Islet precursor cell (in vitro differentiated cells): ENCODE data around the gene GMNC.

Source experiments
- DNase-seq: peaks from one replicate; pipeline ENCODE4 v3.0.0-alpha.2; 2018

GMNC gene

GRCh38 chr3:190848870-190849269 is 13.6 kb downstream of the GMNC start:
- no peak for DNase-seq

- DNase-seq: no peak
Measured at GRCh38 chr3:190847436-190847835, 15.1 kb downstream of the GMNC start.

GRCh38 chr3:190840146-190840545 is 22.3 kb downstream of the GMNC start:
- DNase-seq: no peak

GRCh38 chr3:190831225-190831624 is 31.3 kb downstream of the GMNC start:
- no peak for DNase-seq

GRCh38 chr3:190830031-190830430 is 32.5 kb downstream of the GMNC start:
- DNase-seq: no peak

- no peak for DNase-seq
Measured at GRCh38 chr3:190826018-190826417, 36.5 kb downstream of the GMNC start.

GRCh38 chr3:190825386-190826016 is 37.0 kb downstream of the GMNC start:
- DNase-seq: no peak

DNA sequence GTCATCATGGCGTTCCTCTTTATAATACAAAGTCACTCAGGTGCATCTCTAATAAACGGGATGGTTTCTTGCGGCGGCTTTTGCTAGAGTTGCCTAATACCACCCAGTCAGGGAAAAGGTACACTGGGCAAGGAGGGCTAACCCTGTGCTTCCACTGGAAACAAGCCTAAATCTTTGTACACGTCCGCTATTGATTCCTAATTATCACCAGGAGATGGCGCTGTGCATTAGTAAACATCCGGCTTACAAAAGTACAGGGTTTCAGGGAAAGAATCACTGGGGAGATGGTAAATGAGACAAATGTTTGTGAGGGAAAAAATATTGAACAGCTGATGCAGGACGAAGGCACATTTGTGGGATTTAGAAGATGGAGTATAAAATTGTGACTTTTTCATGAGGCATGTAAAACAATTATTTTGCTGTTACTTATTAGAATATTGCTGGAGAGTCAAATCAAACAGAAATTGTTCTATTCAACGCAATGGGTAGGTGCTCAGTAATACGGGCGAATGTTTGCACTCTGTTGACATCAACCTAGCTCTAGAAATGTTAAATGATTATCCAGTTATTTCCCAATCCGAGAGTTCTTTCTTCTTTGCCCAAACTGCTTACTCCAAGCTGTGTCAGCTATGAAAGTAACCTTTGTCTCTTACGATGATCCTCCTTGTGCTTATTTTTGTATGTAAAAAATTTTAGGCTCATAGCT is 50.6 kb downstream of the GMNC start:
- peak; percentile 79 for DNase-seq

GRCh38 chr3:190810957-190811356 is 51.5 kb downstream of the GMNC start:
- no peak for DNase-seq

GRCh38 chr3:190809351-190809750 is 53.1 kb downstream of the GMNC start:
- no peak for DNase-seq

- no peak for DNase-seq
Measured at GRCh38 chr3:190807719-190808375, 54.6 kb downstream of the GMNC start.
